ENCODE results near the gene SPINK1. TPM values are rescaled to one million over a fixed set of nuclear protein-coding genes. Genes with fewer than 3 reads are reported as not detected.

Gene SPINK1
- total RNA-seq, 1 donor from 2014 or later, result not detected

- DNase-seq, result no peak
- Histone ChIP-seq H3K4me3 (no peak overlapping the region), H3K27ac (no peak overlapping the region), H3K4me1 (no peaks in the 10 kb centered on the region), H3K27me3 (peaks cover 4% of the 10 kb centered on the region), H3K36me3 (no peaks in the 10 kb centered on the region), H3K9me3 (no peaks in the 10 kb centered on the region)
- ATAC-seq, result no peak
- intact Hi-C loops (cut with DNase I), result no loop called here
- TF ChIP-seq, protein P1, sequence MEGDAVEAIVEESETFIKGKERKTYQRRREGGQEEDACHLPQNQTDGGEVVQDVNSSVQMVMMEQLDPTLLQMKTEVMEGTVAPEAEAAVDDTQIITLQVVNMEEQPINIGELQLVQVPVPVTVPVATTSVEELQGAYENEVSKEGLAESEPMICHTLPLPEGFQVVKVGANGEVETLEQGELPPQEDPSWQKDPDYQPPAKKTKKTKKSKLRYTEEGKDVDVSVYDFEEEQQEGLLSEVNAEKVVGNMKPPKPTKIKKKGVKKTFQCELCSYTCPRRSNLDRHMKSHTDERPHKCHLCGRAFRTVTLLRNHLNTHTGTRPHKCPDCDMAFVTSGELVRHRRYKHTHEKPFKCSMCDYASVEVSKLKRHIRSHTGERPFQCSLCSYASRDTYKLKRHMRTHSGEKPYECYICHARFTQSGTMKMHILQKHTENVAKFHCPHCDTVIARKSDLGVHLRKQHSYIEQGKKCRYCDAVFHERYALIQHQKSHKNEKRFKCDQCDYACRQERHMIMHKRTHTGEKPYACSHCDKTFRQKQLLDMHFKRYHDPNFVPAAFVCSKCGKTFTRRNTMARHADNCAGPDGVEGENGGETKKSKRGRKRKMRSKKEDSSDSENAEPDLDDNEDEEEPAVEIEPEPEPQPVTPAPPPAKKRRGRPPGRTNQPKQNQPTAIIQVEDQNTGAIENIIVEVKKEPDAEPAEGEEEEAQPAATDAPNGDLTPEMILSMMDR (IDR thresholded peaks at IDR 0.05), result no peak
Measured at GRCh38 chr5:147776989-147777388, 54.5 kb downstream of the SPINK1 start.

Other genes with a start within 250 kb of the SPINK1 start
- gene JAKMIP2, start 48.9 kb downstream of the SPINK1 start, total RNA-seq, result 7.5 TPM
- 186 TPM for gene SCGB3A2, start 47.0 kb upstream of the SPINK1 start, total RNA-seq
- gene C5orf46, start 74.9 kb upstream of the SPINK1 start, total RNA-seq, result not detected
- 3.2 TPM for gene SPINK5, start 232.3 kb upstream of the SPINK1 start, total RNA-seq

Data from upper lobe of right lung (tissue), 1 donor.